G401 (cell line): ENCODE data around the gene CSF1. TPM values are rescaled to one million over a fixed set of nuclear protein-coding genes. Genes with fewer than 3 reads are reported as not detected.

Experiments used
- DNase-seq: peaks from one replicate; pipeline ENCODE4 v3.0.0-alpha.2; 2015; ENCODE audit warnings: low spot score
- in situ Hi-C: cut with HindIII; loops from 2 replicates; pipeline ENCODE4 v1.10.0; 2016; ENCODE audit warnings: low sequenced_read_pairs, mixed read lengths
- total RNA-seq: library from RNA; depleted of rRNA; stranded (reverse); fragments of >200 nt; shearing (Covaris generic); gene quantifications from 2 replicates; pipeline ENCODE4 v1.2.3, GENCODE V29; 2014; rRNA removed

Gene CSF1
- total RNA-seq, 1 experiment from 2014 or later = 13.4 TPM

DNA sequence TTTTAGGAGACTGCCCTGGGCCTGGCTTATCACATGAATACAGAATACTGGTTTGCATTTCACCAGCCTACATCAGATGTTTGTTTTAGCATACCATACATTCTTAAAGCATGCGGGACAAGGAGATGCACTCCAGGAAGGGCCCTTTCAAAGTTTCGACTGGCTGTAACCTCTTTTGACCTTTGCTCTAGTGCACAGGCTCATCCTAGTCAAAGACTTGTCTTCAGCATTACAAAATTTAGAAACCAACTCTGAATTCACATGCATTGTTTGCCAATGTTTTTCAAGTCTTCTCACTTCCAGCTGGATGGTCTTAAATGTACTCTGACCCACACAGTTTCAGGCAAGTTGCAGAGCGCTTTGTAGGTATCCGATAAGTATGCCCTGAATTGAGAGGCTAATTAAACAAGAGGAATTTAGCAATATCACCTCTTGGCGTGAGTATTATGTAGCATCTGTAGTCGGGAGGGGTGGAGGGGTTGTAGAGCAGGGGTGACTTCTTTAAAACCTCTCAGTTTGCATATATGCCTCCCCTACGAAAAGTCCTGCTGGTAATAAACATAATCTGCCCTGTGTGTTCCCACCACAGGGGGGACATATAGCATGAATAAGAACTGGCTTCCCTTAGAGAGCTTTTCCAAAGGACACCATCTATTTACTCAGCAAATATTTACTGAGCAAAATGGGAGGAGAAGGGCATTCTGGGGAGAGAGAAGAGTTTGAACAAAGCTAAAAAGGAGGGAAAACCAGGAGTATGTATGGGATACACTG is 49.5 kb downstream of the CSF1 start:
- DNase-seq = peak; percentile 18
- in situ Hi-C loops = no loop called here

DNA sequence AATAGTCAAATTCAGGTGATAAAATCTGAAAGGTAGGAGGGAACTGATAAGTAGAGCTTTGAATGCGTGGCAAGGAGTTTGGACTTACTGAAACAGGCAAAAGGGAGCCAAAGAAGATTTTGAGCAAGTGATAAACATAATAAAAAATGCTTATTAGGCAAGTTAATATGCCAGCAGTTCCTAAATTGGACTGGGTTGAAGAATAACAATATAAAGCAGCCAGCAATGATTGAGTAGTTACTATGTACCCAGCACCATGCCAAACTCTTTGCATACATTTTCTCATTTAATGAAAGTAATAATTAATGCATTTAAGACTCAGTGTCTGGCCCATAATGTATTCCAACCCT is 50.1 kb downstream of the CSF1 start:
- no peak for DNase-seq
- in situ Hi-C loops = no loop called here

DNA sequence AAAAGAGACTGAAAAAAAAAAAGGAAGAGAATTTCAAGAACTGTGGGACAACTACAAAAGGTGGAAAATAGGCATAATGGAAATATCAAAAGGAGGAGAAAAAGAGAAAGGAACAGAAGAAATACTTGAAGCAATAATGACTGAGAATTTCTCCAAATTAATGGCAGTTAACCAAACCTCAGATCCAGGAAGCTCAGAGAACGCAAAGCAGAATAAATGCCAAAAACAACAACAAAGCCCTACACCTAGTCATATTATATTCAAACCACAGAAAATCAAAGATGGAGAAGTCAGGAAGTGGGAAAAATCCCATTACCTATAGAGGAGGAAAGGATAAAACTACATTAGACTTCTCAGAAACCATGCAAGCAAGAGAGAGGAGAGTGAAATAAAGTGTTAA is 53.2 kb downstream of the CSF1 start:
- in situ Hi-C loops = no loop called here
- no peak for DNase-seq

DNA sequence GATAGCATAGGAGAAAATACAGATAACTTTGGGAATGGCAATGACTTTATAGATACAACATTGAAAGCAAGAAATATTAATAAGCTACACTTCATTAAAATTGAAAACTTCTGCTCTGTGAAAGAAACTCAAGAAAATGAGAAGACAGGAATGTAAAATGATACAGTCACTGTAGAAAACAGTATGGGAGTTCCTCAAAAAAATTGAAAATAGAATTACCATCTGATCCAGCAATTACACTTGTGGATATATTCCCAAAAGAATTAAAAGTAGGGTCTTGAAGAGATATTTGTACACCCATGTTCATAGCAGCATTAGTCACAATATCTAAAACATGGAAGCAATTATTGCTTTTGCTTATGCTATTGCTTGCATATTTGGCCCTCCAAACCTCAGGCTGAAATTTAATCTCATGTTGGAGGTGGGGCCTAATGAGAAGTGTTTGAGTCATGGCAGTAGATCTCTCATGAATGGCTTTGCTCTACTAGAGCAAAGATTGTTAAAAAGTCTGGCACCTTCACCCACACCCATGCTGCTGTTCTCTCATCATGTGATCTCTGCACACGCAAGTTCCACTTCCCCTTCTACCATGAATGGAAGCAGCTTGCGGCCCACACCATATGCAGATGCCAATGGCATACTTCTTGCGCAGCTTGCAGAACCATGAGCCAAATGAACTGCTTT is 58.6 kb downstream of the CSF1 start:
- in situ Hi-C loops = no loop called here
- no peak for DNase-seq

DNA sequence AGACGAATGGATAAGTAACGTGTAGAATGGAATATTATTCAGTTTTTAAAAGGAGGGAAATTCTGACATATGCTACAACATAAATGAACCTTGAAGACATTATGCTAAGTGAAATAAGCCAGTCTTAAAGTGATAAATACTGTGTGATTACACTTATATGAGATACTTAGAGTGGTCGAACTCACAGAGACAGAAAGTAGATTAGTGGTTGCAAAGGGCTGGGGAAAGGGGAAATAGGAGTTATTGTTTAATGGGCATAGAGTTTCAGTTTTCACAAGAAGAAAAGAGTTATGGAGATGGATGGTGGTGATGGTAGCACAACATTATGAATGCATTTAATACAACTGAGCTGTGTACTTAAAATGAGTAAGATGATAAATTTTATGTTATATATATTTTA is 59.3 kb downstream of the CSF1 start:
- no peak for DNase-seq
- in situ Hi-C loops = no loop called here

GRCh38 chr1:109971559-109971958 is 60.9 kb downstream of the CSF1 start:
- in situ Hi-C loops = no loop called here
- no peak for DNase-seq

- in situ Hi-C loops = no loop called here
These were observed 63.5 kb downstream of the CSF1 start for GRCh38 chr1:109974191-109974590.

DNA sequence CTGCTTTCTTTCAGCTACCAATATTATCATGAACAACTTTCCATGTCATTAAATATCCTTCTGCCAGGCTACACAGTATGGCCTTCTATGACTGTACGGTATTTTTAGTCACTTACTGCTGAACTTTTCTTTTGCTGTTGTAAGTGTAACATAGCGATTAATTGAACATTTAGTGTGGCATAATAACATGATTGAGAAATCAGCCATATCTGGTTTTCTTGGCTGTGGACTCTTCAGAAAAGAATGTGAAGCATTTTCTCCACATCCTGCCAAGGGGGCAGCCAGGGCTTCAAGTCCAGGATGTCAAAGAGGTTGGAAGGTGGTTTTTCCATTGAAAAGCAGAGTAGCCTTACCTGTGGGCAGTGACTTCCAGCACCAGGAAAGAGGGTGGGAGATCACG is 65.1 kb downstream of the CSF1 start:
- in situ Hi-C loops = no loop called here
- DNase-seq = no peak

More at GRCh38 chr1:109974191-109974590, 63.5 kb downstream of the CSF1 start:
- DNase-seq = no peak

DNA sequence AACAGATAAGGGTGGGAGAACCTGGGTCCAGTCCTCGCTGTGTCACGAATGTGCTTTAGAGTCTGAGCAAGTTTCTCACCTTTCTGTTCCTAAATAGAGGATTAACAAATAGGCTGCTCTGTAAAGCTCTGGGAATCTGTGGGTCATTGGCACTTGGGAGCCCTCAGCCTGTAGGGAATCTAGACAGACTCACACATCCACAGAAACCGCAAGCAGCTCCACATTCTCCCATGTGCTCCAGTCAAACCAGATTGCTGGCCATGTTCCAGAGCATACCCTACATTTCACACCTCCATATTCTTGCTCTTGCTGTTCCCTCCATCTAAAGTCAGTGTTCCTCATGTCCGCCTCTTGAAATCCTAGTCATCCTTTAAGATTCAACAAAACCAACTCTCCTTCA is 66.1 kb downstream of the CSF1 start:
- DNase-seq = no peak
- in situ Hi-C loops = no loop called here

- in situ Hi-C loops = no loop called here
- no peak for DNase-seq
These were observed 66.6 kb downstream of the CSF1 start for GRCh38 chr1:109977225-109977624.

- DNase-seq = no peak
- in situ Hi-C loops = no loop called here
These were observed 67.2 kb downstream of the CSF1 start for GRCh38 chr1:109977657-109978378.

- in situ Hi-C loops = no loop called here
- DNase-seq = no peak
These were observed 68.3 kb downstream of the CSF1 start for GRCh38 chr1:109978761-109979488.

GRCh38 chr1:109979489-109980091 is 68.9 kb downstream of the CSF1 start:
- no peak for DNase-seq
- in situ Hi-C loops = no loop called here

Other genes starting within 250 kb of the CSF1 start
- gene GSTM2, start 242.8 kb upstream of the CSF1 start, total RNA-seq = 18.2 and 24.6 TPM in 2 replicates
- not detected in 2 replicates for gene GSTM1, start 223.0 kb upstream of the CSF1 start, total RNA-seq
- gene GSTM5, start 198.6 kb upstream of the CSF1 start, total RNA-seq = 1.4 and 4.7 TPM in 2 replicates
- gene GSTM3, start 169.8 kb upstream of the CSF1 start, total RNA-seq = 0.51 and 0.55 TPM in 2 replicates
- gene EPS8L3, start 146.9 kb upstream of the CSF1 start, total RNA-seq = not detected in 2 replicates
- gene AHCYL1, start 73.9 kb downstream of the CSF1 start, total RNA-seq = 20.5 and 24.2 TPM in 2 replicates
- gene STRIP1, start 123.8 kb downstream of the CSF1 start, total RNA-seq = 28.1 and 28.3 TPM in 2 replicates
- gene ALX3, start 159.8 kb downstream of the CSF1 start, total RNA-seq = not detected in 2 replicates
- not detected in 2 replicates for gene UBL4B, start 201.6 kb downstream of the CSF1 start, total RNA-seq
- gene SLC6A17, start 239.6 kb downstream of the CSF1 start, total RNA-seq = 0.92 and 1.3 TPM in 2 replicates